GM20000 (cell line): ENCODE measurements around the gene TEP1.
"Not testable (repeated sequence)": the region's sequence is repeated elsewhere in the genome, so short reads cannot be mapped to it uniquely, and the experiment has no call there.

ENCODE experiments used
- DNase-seq: peaks from one replicate; pipeline ENCODE4 v3.0.0; 2012; ENCODE audit warnings: low spot score
- TF ChIP-seq, protein P1 (sequence below): IDR thresholded peaks from 2 replicates; pipeline ENCODE4 v1.5.1; 2012; ENCODE audit warnings: mild to moderate bottlenecking, control low read depth; ENCODE audit errors: extremely low read depth, missing control alignments

The TEP1 gene

GRCh38 chr14:20343092-20343861 is 70.0 kb downstream of the TEP1 start, which contains the start of gene PARP2:
TSS of gene PARP2 (plus strand) at chr14:20343635. CDS start at chr14:20343642, 7 bp downstream.
- DNase-seq = peak; percentile 88
- TF ChIP-seq, protein P1, sequence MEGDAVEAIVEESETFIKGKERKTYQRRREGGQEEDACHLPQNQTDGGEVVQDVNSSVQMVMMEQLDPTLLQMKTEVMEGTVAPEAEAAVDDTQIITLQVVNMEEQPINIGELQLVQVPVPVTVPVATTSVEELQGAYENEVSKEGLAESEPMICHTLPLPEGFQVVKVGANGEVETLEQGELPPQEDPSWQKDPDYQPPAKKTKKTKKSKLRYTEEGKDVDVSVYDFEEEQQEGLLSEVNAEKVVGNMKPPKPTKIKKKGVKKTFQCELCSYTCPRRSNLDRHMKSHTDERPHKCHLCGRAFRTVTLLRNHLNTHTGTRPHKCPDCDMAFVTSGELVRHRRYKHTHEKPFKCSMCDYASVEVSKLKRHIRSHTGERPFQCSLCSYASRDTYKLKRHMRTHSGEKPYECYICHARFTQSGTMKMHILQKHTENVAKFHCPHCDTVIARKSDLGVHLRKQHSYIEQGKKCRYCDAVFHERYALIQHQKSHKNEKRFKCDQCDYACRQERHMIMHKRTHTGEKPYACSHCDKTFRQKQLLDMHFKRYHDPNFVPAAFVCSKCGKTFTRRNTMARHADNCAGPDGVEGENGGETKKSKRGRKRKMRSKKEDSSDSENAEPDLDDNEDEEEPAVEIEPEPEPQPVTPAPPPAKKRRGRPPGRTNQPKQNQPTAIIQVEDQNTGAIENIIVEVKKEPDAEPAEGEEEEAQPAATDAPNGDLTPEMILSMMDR = no peak

DNA sequence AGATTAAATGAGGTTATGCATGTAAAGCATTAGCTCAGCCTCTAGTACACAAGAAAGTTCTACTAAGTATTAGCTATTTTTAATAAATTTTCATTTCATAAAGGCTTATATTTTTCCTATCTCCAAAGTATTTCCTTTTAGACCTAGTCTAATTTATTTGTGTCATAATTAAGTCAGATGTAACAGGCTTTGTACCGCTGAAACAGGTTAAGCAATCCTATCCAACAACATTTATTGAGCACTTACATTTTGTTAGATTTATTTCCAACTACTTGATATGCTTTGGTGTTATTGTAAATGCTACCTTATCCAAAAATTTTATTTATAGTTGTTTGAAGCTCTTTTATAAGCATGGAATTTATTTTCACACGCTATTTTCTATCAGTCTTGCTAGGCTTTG is 71.7 kb downstream of the TEP1 start:
- no peak for DNase-seq
- TF ChIP-seq, protein P1 = no peak

- DNase-seq = not testable (repeated sequence)
Measured at GRCh38 chr14:20341032-20341431, 72.3 kb downstream of the TEP1 start.

DNA sequence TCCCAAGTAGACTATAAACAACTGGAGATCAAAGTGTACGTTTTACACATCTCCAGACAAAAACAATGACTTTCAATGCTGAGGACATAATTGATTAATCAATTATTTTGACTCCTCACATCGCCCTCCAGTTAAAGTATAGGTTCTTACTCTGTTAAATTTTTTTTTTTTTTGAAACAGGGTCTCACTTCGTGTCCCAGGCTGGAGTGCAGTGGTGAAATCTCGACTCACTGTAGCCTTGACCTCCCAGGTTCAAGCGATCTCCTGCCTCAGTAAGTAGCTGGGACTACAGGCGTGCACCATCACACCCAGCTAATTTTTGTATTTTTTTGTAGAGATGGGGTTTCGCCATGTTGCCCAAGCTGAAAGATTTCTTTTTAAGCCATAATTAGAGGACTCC is 79.3 kb downstream of the TEP1 start:
- TF ChIP-seq, protein P1 = no peak
- no peak for DNase-seq

DNA sequence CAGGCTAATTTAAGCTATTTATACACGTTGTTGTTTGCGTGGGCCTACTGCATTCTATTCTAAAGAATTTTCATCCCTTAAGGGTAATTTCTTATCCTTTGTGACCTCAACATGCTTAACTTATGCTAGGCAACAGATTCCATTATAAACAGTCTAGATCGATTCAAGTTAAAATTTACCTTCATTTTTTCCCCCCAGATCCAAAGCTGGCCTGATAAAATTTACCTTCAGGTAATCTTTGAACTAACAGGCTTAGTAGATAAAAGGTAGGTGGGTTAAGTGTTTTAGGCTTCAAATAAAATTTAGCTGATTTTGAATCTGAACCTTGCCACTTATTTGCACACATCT is 79.8 kb downstream of the TEP1 start:
- TF ChIP-seq, protein P1 = no peak
- DNase-seq = no peak

DNA sequence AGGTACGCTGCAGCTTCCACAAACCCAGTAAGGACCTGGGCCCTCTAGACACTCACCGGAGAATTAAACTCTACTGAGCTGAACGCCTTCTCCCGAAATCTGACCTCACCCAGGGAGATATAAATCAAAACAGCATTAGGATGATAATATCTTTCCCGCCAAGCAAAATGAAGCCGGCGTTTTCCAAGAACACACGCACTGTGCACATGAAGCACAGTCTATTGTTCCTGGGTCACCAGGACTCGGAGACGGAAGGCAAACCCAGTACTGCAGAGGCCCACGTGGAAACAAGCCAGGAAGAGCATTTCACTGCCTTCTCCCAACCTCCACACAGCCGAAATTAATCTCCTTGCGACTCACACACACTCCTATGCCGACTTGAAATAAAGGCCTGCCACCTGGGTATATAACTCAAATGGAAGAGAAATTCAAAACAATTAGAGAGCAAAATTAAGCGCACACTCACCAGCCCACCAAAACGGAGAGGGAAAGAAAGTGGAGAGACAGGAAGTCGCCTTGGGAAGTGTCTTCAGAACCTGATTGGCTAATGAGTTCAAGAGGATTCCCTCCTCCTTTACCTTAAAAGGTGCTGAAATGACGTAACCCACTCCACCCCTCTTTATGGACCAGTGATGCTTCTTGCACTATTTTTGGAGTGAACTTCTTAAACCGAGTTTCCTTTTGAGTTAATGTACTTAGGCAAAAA is 80.4 kb downstream of the TEP1 start, which contains the start of gene CCNB1IP1:
Gene CCNB1IP1, minus strand, starts transcription at position 492 of the 706 bp plus-strand sequence. CDS start 16,756 bp downstream, outside the sequence.
- TF ChIP-seq, protein P1 = no peak
- peak; percentile 85 for DNase-seq

- TF ChIP-seq, protein P1 = no peak
- DNase-seq = no peak
Measured at GRCh38 chr14:20332431-20332787, 80.9 kb downstream of the TEP1 start.
